HG02938 (cell line): Measurements from ENCODE around the gene ASF1B.
"Not testable (repeated sequence)": the region's sequence is repeated elsewhere in the genome, so short reads cannot be mapped to it uniquely, and the experiment has no call there.

ENCODE experiments used
- ATAC-seq: cut with Tn5 transposase; IDR thresholded peaks from one replicate; pipeline ENCODE4 v1.9.1; 2021; ENCODE audit warnings: mild to moderate bottlenecking, moderate library complexity; ENCODE audit not compliant: unreplicated experiment

Gene ASF1B

DNA sequence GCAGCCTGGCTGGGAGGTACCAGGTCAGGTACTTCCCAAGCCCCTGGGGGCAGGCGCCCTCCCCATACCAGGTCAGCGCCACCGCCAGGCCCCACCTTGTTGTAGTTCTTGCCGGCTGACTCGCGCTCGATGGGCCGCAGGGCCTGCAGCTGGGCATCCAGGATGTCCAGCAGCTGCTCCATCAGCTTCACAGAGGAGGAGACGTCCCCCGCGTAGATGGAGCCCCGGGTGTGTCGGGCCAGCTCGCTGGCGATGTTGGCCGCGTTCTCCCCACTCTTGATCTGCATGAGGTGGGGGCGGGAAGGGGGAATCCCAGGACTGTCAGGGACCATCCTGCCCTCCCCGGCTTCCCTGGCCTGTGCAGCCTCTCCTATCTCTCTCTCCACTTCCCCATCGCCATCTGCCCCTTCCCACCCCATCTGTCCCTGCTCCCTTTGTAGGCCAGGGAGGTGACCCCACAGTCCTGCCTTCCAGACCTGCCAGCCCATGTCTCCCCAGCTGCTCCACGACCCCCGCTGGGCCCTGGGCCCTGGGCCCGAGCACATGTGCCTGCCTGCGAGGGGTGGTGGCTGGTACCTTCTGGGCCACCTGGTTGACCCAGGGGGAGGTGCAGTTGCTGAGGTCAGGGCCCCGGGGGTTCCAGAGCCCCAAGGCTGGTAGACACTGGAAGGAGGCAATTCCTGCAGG, 23.8 kb upstream of the ASF1B start:
- ATAC-seq, result no peak

DNA sequence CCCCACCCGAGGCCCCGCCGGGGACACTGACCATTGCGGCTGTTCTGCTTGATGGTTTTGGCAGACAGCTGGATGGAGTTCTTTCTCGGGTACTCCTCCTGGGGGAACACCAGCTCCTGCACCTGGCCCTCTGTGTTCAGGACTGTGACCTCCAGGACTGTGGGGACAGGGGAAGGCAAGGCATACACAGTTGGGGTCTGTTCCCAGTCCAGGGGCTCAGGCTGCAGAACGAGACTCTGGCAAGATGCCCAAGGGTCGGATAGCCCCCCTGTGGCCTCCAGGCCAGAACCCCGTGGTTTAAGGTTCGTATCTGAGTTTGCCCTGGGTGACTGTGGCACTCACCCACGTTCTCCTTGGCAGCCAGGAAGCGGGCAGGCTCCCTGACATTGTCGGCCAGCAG, 22.7 kb upstream of the ASF1B start:
- ATAC-seq, result no peak

- no peak for ATAC-seq
These were observed 22.1 kb upstream of the ASF1B start for GRCh38 chr19:14158276-14159023.

GRCh38 chr19:14156971-14157717, 20.8 kb upstream of the ASF1B start:
- no peak for ATAC-seq

GRCh38 chr19:14156122-14156521, 19.7 kb upstream of the ASF1B start:
- no peak for ATAC-seq

DNA sequence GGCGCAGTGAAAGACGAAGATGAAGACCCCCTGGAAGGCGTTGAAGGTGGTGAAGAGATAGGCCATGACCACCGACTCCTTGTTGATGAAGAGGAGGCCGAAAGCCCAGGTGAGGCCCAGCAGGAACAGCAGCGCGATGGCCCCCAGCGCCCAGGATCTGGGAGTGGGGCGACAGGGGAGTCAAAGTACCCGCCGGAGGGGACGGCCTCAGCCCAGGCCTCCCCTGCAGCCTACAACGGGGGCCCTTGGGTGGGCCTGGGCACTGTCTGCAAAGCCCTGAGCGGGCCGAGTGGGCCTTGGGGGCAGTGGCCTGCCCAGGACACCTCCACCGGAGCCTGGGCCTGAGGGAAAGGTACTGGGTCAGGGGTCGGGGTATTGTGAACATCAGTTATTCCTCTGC, 19.0 kb upstream of the ASF1B start:
- no peak for ATAC-seq

DNA sequence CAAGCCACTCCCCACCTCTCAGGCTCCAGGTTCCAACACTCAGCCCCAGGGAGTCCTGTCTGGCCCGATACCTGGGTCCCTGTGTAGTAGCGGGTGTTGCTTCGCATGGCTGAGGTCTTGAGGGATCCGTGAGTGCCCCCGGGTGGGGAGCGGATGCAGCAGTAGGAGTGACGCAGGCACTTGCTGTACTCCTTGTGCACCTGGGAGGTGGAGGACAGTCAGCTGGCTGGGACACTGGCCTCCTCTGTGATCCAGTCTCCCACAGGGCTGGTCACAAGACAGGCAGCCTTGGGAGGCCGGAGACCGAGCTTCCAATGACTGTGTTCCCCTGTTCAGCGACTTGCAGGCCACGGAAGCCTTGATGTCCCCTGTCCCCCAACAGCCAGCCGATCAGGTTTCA, 16.3 kb upstream of the ASF1B start:
- ATAC-seq, result no peak

- no peak for ATAC-seq
These were observed 14.6 kb upstream of the ASF1B start for GRCh38 chr19:14150770-14151661.

DNA sequence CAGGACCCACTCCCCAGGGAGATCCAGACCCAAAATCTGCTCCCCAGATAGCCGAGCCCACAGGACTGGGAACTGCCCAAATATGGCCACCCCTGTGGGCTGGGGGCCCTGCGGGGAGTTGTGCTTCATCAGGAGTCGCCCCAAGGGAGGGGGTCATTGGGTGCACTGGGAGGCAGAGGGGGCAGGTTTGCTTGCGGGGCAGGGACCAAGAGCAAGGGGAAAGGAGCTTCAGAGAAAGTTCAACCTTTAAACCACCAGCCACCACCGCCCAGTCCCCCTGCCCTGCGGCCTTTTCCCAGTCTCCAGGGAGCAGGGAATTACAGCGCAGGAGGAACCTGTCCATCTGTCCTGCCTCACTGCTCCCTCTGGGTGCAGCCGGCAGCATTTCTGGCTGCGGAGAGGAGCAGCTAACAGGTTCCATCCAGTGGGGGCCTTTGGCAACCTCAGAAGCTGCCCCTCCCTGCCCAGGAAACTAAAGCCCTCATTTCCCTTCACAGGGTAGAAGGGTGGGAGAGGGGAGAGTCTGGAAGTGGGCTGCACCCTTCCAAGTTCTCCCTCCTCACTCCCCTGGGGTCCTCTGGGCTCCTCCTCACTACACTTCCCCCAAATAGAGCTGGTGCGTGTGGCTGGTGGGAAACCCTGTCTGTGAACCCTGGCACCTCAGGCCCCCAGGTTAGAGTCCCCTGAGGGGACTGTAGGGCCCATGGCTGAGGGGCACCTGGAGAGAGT, 13.8 kb upstream of the ASF1B start:
- no peak for ATAC-seq

- ATAC-seq, result no peak
These were observed 13.2 kb upstream of the ASF1B start for GRCh38 chr19:14149509-14149994.

DNA sequence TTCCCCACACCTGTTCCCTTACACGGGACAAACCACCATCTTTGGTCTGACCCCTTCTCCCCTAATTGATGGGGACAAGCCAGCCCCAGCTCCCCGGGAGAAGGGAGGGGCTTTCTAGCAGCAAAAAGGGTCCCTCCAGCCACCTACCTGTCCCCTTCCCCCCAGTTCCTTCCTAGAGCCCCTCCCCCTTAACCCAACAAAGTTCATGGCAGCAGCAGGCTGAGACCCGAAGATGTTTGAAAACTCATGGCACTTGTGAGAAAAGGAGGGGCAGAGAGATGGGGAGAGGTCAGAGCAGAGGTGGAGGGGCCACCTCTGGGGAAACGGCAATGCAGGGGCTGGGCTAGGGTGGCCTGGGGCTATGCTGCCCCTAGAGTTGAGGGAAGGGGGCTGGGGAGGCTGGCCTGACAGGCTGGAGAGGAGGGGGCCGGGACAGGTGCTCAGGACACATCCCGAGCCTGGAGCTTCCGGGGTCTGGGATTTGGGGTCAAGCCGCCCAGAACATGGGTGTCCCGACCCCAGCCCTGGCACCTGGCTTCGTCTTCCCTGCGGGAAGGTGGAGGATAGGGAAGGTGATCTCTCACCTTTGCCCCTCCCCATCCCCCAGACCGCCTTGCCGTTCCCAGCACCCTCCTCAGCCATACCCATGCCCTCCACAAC, 12.5 kb upstream of the ASF1B start:
- no peak for ATAC-seq

- ATAC-seq, result no peak
These were observed 11.6 kb upstream of the ASF1B start for GRCh38 chr19:14147797-14148605.

GRCh38 chr19:14146789-14147216, 10.4 kb upstream of the ASF1B start:
- ATAC-seq, result no peak

- not testable (repeated sequence) for ATAC-seq
These were observed 9.8 kb upstream of the ASF1B start for GRCh38 chr19:14146169-14146568.

DNA sequence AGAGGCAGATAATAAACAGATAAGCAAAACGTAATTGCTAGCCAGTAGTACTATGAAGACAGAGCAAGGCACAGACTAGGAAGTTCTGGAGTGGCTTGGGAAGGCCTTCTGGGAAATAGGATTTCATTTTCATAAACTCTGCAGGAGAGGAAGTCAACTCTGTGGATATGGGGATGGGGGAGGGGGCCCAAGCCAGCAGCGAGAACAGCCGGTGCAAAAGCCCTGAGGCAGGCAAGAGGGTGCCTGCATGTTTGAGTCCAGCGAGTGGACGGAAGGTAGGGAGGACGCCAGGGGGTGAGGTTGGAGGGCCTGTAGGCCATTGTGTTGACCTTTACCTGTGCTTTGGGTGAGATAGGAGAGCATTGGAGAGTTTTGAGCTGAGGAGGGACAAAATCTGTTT, 9.0 kb upstream of the ASF1B start:
- ATAC-seq, result no peak

- ATAC-seq, result no peak
These were observed 6.1 kb upstream of the ASF1B start for GRCh38 chr19:14142262-14143190.

DNA sequence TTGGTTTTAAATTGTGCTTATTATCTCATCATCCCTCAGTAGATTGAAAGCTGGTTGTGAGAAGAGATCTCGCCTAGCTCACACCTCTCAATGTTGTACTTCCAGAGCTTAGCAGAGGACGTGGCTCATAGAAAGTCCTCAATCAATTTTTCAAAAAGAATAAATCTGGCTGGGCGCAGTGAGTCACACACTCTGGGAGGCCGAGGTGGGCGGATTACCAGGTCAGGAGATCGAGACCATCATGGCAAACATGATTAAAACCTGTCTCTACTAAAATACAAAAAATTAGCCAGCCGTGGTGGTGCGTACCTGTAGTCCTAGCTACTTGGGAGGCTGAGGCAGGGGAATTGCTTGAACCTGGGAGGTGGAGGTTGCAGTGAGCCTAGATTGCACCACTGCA, 4.7 kb upstream of the ASF1B start:
- ATAC-seq, result no peak

DNA sequence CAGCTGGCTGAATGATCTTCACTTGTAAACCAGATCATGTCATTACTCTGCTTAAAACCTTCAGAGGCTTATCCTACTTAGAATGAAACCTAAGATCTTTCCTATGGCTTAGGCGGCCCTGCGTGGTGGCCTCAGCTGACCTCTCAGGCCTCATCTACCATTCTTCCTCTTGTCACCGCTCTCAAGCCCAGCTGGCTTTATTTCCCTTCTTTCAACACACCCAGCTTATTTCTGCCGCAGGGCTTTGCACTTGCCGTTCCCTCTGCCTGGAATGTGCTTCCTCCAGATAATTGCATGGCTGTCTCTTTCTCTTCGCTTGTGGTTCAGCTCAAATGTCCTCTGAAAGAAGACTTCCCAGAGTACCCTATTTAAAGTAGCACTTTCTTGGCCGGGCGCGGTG, 3.6 kb upstream of the ASF1B start:
- no peak for ATAC-seq
